NT2/D1 (cell line): ENCODE results near the gene KNL1.

Experiments used
- SUZ12 ChIP-seq: IDR thresholded peaks from 2 replicates; pipeline ENCODE4 v1.6.1; 2011; ENCODE audit not compliant: insufficient read length, insufficient read depth; ENCODE audit errors: extremely low read depth
- YY1 ChIP-seq: IDR thresholded peaks from 2 replicates; pipeline ENCODE4 v1.6.1; 2011; ENCODE audit not compliant: insufficient read length, insufficient read depth

GRCh38 chr15:40554161-40554525, 39.9 kb upstream of the KNL1 start:
- TF ChIP-seq YY1 (no peak), SUZ12 (no peak)
